ENCODE results near the gene ATP8B2. TPM values are rescaled to one million over a fixed set of nuclear protein-coding genes. Genes with fewer than 3 reads are reported as not detected.
"Not testable (repeated sequence)": the region's sequence is repeated elsewhere in the genome, so short reads cannot be mapped to it uniquely, and the experiment has no call there.

Gene ATP8B2
- total and polyA plus RNA-seq, 5 donors: 15.9 to 33.1 (median 25.9) TPM

DNA sequence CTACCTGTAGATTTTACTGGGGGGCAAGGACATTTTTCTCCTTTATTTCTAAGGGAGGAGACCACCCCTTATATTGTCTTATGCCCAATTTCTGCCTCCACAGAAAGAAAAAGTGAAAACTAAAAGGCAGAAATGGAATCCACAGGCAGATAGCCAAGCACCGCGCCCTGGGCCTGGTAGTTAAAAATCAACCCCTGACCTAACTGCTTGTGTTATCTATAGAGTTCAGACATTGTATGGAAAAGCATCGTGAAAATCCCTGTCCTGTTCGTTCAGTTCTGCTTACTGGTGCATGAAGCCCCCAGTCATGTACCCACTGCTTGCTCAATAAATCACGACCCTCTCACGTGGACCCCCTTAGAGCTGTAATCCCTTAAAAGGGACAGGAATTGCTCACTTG, 46.1 kb downstream of the ATP8B2 start:
- ATAC-seq (no peak), DNase-seq (no peak)
- Histone ChIP-seq H3K4me1 (ENCODE audit: control insufficient read depth, insufficient read depth, low read length) (no peaks in the 10 kb centered on the region), H3K9me3 (ENCODE audit: control insufficient read depth, low read length) (no peaks in the 10 kb centered on the region), H3K27me3 (ENCODE audit: control insufficient read depth, insufficient read depth) (no peaks in the 10 kb centered on the region), H3K4me3 (ENCODE audit: low read length) (no peak overlapping the region), H3K27ac (ENCODE audit: low read length) (no peak overlapping the region)
- WGBS: 92% methylated on average over 6 of the region's 6 CpGs
- intact Hi-C loops (cut with DNase I): no loop called here

DNA sequence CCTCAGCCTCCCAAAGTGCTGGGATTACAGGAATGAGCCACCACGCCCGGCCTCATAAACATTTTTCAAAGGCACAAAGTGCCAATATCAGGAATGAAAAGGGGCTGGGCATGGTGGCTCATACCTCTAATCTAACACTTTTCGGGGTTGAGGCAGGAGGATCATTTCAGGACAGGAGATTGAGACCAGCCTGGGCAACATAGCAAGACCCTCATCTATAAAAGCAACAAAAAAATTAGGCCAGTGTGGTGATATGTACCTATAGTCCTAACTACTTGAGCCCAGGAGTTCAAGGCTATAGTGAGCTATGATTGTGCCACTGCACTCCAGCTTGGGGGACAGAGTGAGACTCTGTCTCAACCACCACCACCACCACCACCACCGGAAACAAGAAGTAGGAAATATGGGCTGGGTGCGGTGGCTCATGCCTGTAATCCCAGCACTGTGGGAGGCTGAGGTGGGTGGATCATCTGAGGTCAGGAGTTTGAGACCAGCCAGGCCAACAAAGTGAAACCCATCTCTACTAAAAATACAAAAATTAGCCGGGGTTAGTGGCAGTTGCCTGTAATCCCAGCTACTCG, 48.5 kb downstream of the ATP8B2 start:
- DNase-seq; H3K9me3 ChIP-seq (ENCODE audit: control insufficient read depth, low read length); intact Hi-C loops (cut with DNase I); H3K27me3 ChIP-seq (ENCODE audit: control insufficient read depth, insufficient read depth); H3K4me1 ChIP-seq (ENCODE audit: control insufficient read depth, insufficient read depth, low read length); H3K27ac ChIP-seq (ENCODE audit: low read length); ATAC-seq; H3K4me3 ChIP-seq (ENCODE audit: low read length): not testable (repeated sequence)
- WGBS: 82% methylated on average over 7 of the region's 7 CpGs

DNA sequence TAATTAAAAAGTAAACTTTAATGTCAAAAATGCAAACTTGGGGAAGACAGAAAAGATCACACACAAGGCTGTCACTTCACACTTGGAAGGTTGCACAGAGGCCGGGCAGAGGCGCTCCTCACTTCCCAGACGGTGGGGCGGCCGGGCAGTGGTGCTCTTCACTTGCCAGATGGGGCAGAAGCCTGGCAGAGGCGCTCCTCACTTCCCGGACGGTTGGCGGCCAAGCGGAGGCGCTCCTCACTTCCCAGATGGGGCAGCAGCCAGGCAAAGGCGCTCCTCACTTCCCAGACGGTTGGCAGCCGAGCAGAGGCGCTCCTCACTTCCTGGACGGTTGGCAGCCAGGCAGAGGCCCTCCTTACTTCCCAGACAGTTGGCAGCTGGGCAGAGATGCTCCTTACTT, 54.0 kb downstream of the ATP8B2 start:
- intact Hi-C loops (cut with DNase I): no loop called here

DNA sequence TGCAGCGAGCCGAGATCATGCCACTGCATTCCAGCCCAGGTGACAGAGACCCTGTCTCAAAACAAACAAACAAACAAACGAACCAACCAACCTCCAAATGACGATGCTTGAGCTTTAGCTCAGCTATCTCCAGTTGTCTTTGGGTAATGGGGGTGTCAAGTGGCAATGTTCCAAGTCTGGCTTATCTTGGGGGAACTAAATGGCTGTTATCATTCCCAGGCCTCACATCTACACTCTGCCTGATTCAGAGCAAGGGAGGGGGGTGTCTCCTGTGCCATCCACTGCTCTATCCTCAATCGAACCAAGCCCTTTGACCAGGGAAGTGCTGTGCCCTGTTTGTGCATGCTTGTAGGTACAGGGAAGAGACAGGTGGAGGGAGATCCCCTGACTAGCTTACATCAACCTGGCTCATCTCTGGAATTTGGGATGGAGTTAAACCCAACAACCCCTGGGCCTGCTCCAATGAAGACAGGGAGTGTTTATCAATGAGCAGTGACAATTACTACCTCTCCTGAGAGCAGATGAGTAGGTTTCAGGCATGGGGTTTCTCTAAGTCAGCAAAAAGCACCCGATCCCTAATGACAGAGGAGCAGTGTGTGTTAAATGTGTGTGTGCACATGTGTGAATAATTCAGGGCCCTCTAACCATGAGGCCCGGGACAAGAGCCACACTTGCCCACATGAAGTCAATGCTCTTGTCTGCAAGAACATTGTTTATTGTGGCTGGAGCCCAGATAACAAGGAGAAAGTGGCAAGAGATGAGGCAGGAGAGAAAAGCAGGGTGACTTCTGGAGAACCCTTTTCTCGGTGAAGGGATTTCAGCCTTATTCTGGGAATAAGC, 59.5 kb downstream of the ATP8B2 start:
- ATAC-seq (peak in 1 of 2 donors; percentile 22), DNase-seq (no peak)
- intact Hi-C loops (cut with DNase I): loop anchor here in 1 of 4 donors (10.0 kb wide), 1 partner anchor 60 kb away; no protein-coding TSS in a partner anchor
- Histone ChIP-seq H3K27ac (ENCODE audit: low read length) (no peak overlapping the region), H3K9me3 (ENCODE audit: control insufficient read depth, low read length) (no peaks in the 10 kb centered on the region), H3K27me3 (ENCODE audit: control insufficient read depth, insufficient read depth) (no peaks in the 10 kb centered on the region), H3K4me1 (ENCODE audit: control insufficient read depth, insufficient read depth, low read length) (no peaks in the 10 kb centered on the region), H3K4me3 (ENCODE audit: low read length) (no peak overlapping the region)
- 74% methylated on average over 8 of the region's 8 CpGs for WGBS

More for the DNA sequence above, 54.0 kb downstream of the ATP8B2 start:
- WGBS: 80% methylated on average over 16 of the region's 16 CpGs
- Histone ChIP-seq H3K9me3 (ENCODE audit: control insufficient read depth, low read length) (no peaks in the 10 kb centered on the region), H3K27me3 (ENCODE audit: control insufficient read depth, insufficient read depth) (no peaks in the 10 kb centered on the region), H3K27ac (ENCODE audit: low read length) (no peak overlapping the region), H3K4me3 (ENCODE audit: low read length) (no peak overlapping the region), H3K4me1 (ENCODE audit: control insufficient read depth, insufficient read depth, low read length) (no peaks in the 10 kb centered on the region)
- DNase-seq: no peak
- ATAC-seq: no peak

DNA sequence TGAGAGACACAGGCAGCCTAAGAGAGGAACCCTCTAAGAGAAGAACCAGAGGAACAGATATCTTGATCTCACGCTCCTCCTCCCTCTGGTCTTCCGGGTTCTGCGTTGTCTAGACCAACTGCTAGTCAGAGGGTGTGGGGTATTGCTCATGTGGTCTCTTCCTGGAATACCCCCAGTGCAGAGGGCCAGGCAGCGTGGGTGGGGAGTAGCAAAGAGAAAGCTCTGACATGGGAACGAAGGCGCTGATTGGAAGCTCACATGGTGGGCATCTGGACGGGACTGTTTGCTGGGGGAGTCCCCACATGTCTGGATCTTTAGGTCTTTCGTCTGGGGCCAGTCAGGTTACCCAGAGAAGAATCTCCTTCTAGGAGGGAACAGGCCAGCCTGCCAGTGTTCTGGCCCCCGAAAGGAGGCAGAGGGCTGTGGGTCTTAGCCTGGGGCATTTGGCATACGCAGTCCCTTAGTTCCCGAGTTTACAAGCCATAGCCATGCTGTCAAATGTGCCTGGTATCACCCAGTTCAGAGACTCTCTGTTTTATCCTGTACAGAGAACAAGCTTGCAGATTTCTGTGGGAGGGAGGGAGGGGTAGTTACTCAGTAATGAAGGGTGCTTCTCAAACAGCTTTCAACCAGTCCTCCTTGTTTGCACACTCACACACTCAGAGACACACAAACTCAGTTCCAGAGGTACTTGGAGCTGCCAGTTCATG, 61.5 kb downstream of the ATP8B2 start:
- ATAC-seq (peak; percentile 36 to 57), DNase-seq (no peak)
- Histone ChIP-seq H3K4me3 (ENCODE audit: low read length) (no peak overlapping the region), H3K27ac (ENCODE audit: low read length) (no peak overlapping the region), H3K9me3 (ENCODE audit: control insufficient read depth, low read length) (no peaks in the 10 kb centered on the region), H3K27me3 (ENCODE audit: control insufficient read depth, insufficient read depth) (no peaks in the 10 kb centered on the region), H3K4me1 (ENCODE audit: control insufficient read depth, insufficient read depth, low read length) (no peaks in the 10 kb centered on the region)
- intact Hi-C loops (cut with DNase I): loop anchor here in 1 of 4 donors (10.0 kb wide), 1 partner anchor 58 kb away; no protein-coding TSS in a partner anchor
- WGBS: 75% methylated on average over 11 of the region's 11 CpGs

DNA sequence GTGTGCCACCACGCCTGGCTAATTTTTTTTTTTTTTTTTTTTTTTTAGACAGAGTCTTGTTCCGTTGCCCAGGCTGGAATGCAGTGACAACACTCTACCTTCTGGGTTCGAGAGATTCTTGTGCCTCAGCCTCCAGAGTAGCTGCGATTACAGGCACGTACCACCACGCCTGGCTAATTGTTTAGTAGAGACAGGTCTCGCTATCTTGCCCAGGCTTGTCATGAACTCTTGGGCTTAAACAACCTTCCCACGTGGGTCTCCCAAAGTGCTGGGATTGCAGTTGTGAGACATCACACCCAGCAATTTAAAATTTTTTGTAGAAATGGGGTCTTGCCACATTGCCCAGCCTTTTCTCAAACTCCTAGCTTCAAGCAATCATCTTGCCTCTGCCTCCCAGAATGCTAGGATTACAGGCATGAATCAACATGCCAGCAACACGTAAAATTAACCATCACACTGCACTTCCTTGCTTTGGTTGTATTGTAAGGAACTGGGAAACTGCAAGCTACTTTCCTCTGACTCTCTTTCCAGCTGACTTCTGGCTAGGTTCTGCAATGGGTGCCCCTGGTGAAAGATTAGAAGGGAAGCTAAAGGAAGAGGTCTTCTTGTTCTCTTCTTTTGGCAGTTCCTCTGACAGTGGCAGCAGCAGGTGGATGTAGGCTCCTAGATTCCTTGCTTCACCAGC, 65.9 kb downstream of the ATP8B2 start:
- Histone ChIP-seq H3K27ac (ENCODE audit: low read length) (no peak overlapping the region), H3K4me3 (ENCODE audit: low read length) (no peak overlapping the region), H3K4me1 (ENCODE audit: control insufficient read depth, insufficient read depth, low read length) (no peaks in the 10 kb centered on the region), H3K9me3 (ENCODE audit: control insufficient read depth, low read length) (no peaks in the 10 kb centered on the region), H3K27me3 (ENCODE audit: control insufficient read depth, insufficient read depth) (no peaks in the 10 kb centered on the region)
- DNase-seq (no peak), ATAC-seq (no peak)
- intact Hi-C loops (cut with DNase I): loop anchor here in 1 of 4 donors (10.0 kb wide), 1 partner anchor 74 kb away; no protein-coding TSS in a partner anchor
- 78% methylated on average over 9 of the region's 9 CpGs for WGBS

DNA sequence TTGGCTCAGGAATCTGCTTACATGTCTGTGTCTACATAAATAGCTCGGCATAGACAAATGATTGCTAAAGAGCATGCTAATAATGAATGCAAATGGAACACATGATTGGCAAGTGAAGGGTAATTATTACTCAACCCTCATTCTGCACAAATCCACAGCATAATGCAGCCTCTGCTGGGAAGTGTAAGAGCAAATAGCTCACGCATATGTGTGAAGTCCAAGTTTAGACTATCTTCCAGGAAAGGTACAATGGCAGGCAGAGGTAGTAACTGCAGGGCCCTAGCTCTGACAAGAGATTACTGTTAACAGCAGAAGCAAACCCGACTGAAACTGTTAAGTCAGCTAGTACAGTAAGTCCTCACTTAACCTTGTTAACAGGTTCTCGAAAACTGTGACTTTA, 72.8 kb downstream of the ATP8B2 start:
- Histone ChIP-seq H3K27me3 (ENCODE audit: control insufficient read depth, insufficient read depth) (no peaks in the 10 kb centered on the region), H3K4me1 (ENCODE audit: control insufficient read depth, insufficient read depth, low read length) (no peaks in the 10 kb centered on the region), H3K27ac (ENCODE audit: low read length) (no peak overlapping the region), H3K4me3 (ENCODE audit: low read length) (no peak overlapping the region), H3K9me3 (ENCODE audit: control insufficient read depth, low read length) (no peaks in the 10 kb centered on the region)
- 71% methylated on average over 4 of the region's 4 CpGs for WGBS
- intact Hi-C loops (cut with DNase I): loop anchor here in 1 of 4 donors (10.0 kb wide), 1 partner anchor 67 kb away; no protein-coding TSS in a partner anchor
- DNase-seq (no peak), ATAC-seq (no peak)

DNA sequence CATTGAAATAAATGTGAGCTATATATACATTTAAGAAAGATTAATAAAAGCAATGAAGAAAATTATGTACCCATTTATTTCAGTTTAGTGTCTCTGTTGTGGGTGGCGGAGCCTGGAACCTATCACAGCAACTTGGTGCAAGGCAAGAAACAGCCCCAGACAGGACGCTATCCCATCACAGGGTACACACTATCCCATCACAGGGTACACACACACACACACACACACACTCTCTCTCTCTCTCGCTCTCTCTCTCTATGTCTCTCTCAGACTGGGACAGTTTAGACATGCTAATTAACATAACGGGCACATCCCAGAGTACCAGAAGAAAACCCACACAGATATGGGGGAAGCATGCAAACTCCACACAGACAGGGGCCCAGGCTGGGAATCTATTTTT, 73.4 kb downstream of the ATP8B2 start:
- intact Hi-C loops (cut with DNase I): loop anchor here in 1 of 4 donors (10.0 kb wide), 1 partner anchor 66 kb away; no protein-coding TSS in a partner anchor
- Histone ChIP-seq H3K4me3 (ENCODE audit: low read length) (no peak overlapping the region), H3K9me3 (ENCODE audit: control insufficient read depth, low read length) (no peaks in the 10 kb centered on the region), H3K4me1 (ENCODE audit: control insufficient read depth, insufficient read depth, low read length) (no peaks in the 10 kb centered on the region), H3K27me3 (ENCODE audit: control insufficient read depth, insufficient read depth) (no peaks in the 10 kb centered on the region), H3K27ac (ENCODE audit: low read length) (no peak overlapping the region)
- WGBS: 92% methylated on average over 4 of the region's 4 CpGs
- DNase-seq (no peak), ATAC-seq (no peak)

DNA sequence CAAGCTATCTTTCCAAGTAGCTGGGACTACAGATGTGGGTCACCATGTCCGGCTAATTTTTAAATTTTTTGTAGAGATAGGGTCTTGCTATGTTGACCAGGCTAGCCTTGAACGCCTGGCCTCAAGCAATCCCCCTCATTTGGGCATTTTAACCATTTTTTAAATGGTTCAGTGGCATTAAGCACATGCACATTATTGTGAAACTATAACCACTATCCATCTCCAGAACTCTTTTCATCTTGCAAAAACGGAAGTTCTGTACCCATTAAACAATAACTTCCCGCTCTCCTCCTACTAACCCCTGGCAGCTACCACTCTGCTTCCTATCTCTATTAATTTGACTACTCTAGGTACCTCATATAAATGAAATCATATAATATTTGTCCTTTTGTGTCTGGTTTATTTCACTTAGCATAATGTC, 75.1 kb downstream of the ATP8B2 start:
- intact Hi-C loops (cut with DNase I): loop anchor here in 1 of 4 donors (10.0 kb wide), 1 partner anchor 46 kb away; no protein-coding TSS in a partner anchor
- no peak for DNase-seq
- WGBS: 72% methylated on average over 4 of the region's 4 CpGs

More for the DNA sequence above, 75.1 kb downstream of the ATP8B2 start:
- H3K4me1 ChIP-seq (ENCODE audit: control insufficient read depth, insufficient read depth, low read length): no peaks in the 10 kb centered on the region
- no peak overlapping the region for H3K27ac ChIP-seq (ENCODE audit: low read length)
- H3K9me3 ChIP-seq (ENCODE audit: control insufficient read depth, low read length): no peaks in the 10 kb centered on the region
- no peak overlapping the region for H3K4me3 ChIP-seq (ENCODE audit: low read length)
- no peaks in the 10 kb centered on the region for H3K27me3 ChIP-seq (ENCODE audit: control insufficient read depth, insufficient read depth)
- no peak for ATAC-seq
